OCI-LY3 (cell line): ENCODE data around the gene SFSWAP.
"Not testable (repeated sequence)": the region's sequence is repeated elsewhere in the genome, so short reads cannot be mapped to it uniquely, and the experiment has no call there.

Experiments used
- H2AFZ ChIP-seq: fragments of 200-600, 300-600 bp; shearing (Covaris generic); 2 replicates; pipeline ENCODE4 v1.6.0; 2014; ENCODE audit warnings: antibody characterized with exemption, low read depth, low read length
- H3K27ac ChIP-seq: fragments of 200-600, 300-600 bp; sonication (generic); 2 replicates; pipeline ENCODE4 v1.5.1; 2014; ENCODE audit warnings: mild to moderate bottlenecking, low read length, moderate library complexity, mixed read lengths
- H3K27me3 ChIP-seq: fragments of 200-600, 300-600 bp; sonication (generic); 2 replicates; pipeline ENCODE4 v1.6.1; 2014; ENCODE audit warnings: low read depth, low read length, mixed read lengths
- H3K36me3 ChIP-seq: fragments of 200-600, 300-600 bp; sonication (generic); replicated peaks from 2 replicates; pipeline ENCODE3; 2014; ENCODE audit warnings: low read depth, low read length, mixed read lengths
- H3K4me1 ChIP-seq: fragments of 300-600, 200-600 bp; sonication (generic); 2 replicates; pipeline ENCODE4 v1.6.1; 2014; ENCODE audit warnings: low read length, mixed read lengths
- H3K4me2 ChIP-seq: fragments of 200-600, 300-600 bp; sonication (generic); 2 replicates; pipeline ENCODE4 v1.6.1; 2014; ENCODE audit warnings: low read length, mixed read lengths
- H3K4me3 ChIP-seq: fragments of 300-600, 200-600 bp; sonication (generic); 2 replicates; pipeline ENCODE4 v1.5.1; 2014; ENCODE audit warnings: antibody characterized with exemption, mild to moderate bottlenecking, low read length, moderate library complexity
- H3K79me2 ChIP-seq: fragments of 300-600, 200-600 bp; shearing (Covaris generic); 2 replicates; pipeline ENCODE4 v1.6.1; 2014; ENCODE audit warnings: mild to moderate bottlenecking, low read length, mixed read lengths
- H3K9ac ChIP-seq: fragments of 300-600, 200-600 bp; shearing (Covaris generic); 2 replicates; pipeline ENCODE4 v1.6.0; 2014; ENCODE audit warnings: mild to moderate bottlenecking, low read length, moderate library complexity
- H3K9me3 ChIP-seq: fragments of 200-600, 300-600 bp; shearing (Covaris generic); 2 replicates; pipeline ENCODE4 v1.6.1; 2014; ENCODE audit warnings: low read length, mixed read lengths; ENCODE audit not compliant: insufficient read depth
- H4K20me1 ChIP-seq: fragments of 200-600, 300-600 bp; sonication (generic); 2 replicates; pipeline ENCODE4 v1.6.1; 2016; ENCODE audit warnings: low read length, mixed read lengths; ENCODE audit not compliant: insufficient read depth
- CTCF ChIP-seq: fragments of 200-600, 300-600 bp; sonication (generic); IDR thresholded peaks from 2 replicates; pipeline ENCODE4 v1.5.1; 2014; ENCODE audit warnings: antibody characterized with exemption, low read length, low read depth
- EZH2phosphoT487 ChIP-seq: fragments of 200-600 bp; shearing (Covaris generic); IDR thresholded peaks from 2 replicates; pipeline ENCODE4 v1.6.1; 2018; ENCODE audit warnings: antibody characterized with exemption, mixed run types, low read depth

The SFSWAP gene

GRCh38 chr12:131805421-131805820 is 94.5 kb downstream of the SFSWAP start:
- H3K4me3 ChIP-seq: no peak overlapping the region
- H3K4me2 ChIP-seq: no peak overlapping the region
- H3K36me3 ChIP-seq: peaks cover 12% of the 10 kb centered on the region
- no peaks in the 10 kb centered on the region for H3K79me2 ChIP-seq
- TF ChIP-seq EZH2phosphoT487 (no peak), CTCF (no peak)
- no peaks in the 10 kb centered on the region for H3K9me3 ChIP-seq
- H3K9ac ChIP-seq: no peak overlapping the region
- H2AFZ ChIP-seq: no peak overlapping the region
- peaks cover 6% of the 10 kb centered on the region for H3K4me1 ChIP-seq
- H3K27me3 ChIP-seq: no peaks in the 10 kb centered on the region
- H3K27ac ChIP-seq: no peak overlapping the region
- H4K20me1 ChIP-seq: no peaks in the 10 kb centered on the region

- no peaks in the 10 kb centered on the region for H4K20me1 ChIP-seq
- no peak overlapping the region for H3K9ac ChIP-seq
- no peaks in the 10 kb centered on the region for H3K4me1 ChIP-seq
- no peaks in the 10 kb centered on the region for H3K9me3 ChIP-seq
- H3K27me3 ChIP-seq: no peaks in the 10 kb centered on the region
- H3K4me2 ChIP-seq: no peak overlapping the region
- no peak overlapping the region for H3K4me3 ChIP-seq
- no peak for TF ChIP-seq CTCF
- no peak for TF ChIP-seq EZH2phosphoT487
- H2AFZ ChIP-seq: no peak overlapping the region
- no peak overlapping the region for H3K27ac ChIP-seq
- H3K36me3 ChIP-seq: peaks cover 5% of the 10 kb centered on the region
- no peaks in the 10 kb centered on the region for H3K79me2 ChIP-seq
Observed at GRCh38 chr12:131806674-131807073, 95.8 kb downstream of the SFSWAP start.

GRCh38 chr12:131808744-131809371 is 98.0 kb downstream of the SFSWAP start:
- H3K4me2 ChIP-seq: peak overlapping the region; percentile 64
- no peaks in the 10 kb centered on the region for H3K79me2 ChIP-seq
- peak overlapping the region; percentile 85; the same call in 1 of the 2 replicates for H2AFZ ChIP-seq
- peak overlapping the region; percentile 76 for H3K4me3 ChIP-seq
- no peaks in the 10 kb centered on the region for H3K9me3 ChIP-seq
- no peaks in the 10 kb centered on the region for H3K27me3 ChIP-seq
- no peaks in the 10 kb centered on the region for H3K4me1 ChIP-seq
- H3K27ac ChIP-seq: no peak overlapping the region; the same call in 1 of the 2 replicates
- peak overlapping the region; percentile 53; the same call in 1 of the 2 replicates for H3K9ac ChIP-seq
- H3K36me3 ChIP-seq: no peaks in the 10 kb centered on the region
- TF ChIP-seq CTCF (no peak), EZH2phosphoT487 (no peak)
- no peaks in the 10 kb centered on the region for H4K20me1 ChIP-seq

GRCh38 chr12:131809476-131810254 is 98.8 kb downstream of the SFSWAP start:
- not testable (repeated sequence) for H2AFZ ChIP-seq, H3K4me3 ChIP-seq, H3K9me3 ChIP-seq, H3K4me1 ChIP-seq, H3K27ac ChIP-seq, H3K27me3 ChIP-seq, H3K79me2 ChIP-seq, H3K36me3 ChIP-seq, H3K9ac ChIP-seq, H4K20me1 ChIP-seq
- peak overlapping the region; percentile 64; the same call in 1 of the 2 replicates for H3K4me2 ChIP-seq
